Measurements from ENCODE around the gene CLGN. TPM values are rescaled to one million over a fixed set of nuclear protein-coding genes. Genes with fewer than 3 reads are reported as not detected.

Gene CLGN
- total RNA-seq, 1 donor from 2014 or later: 21.6 TPM

- no peak for DNase-seq (ENCODE audit: low spot score)
- Mint-ChIP-seq H3K4me3 (ENCODE audit: unreplicated experiment) (no peak overlapping the region), H3K9me3 (ENCODE audit: unreplicated experiment) (no peaks in the 10 kb centered on the region), H3K27me3 (ENCODE audit: unreplicated experiment) (no peaks in the 10 kb centered on the region), H3K36me3 (ENCODE audit: low read depth, unreplicated experiment) (no peaks in the 10 kb centered on the region), H3K27ac (ENCODE audit: unreplicated experiment) (no peak overlapping the region), H3K4me1 (ENCODE audit: unreplicated experiment) (peaks cover 19% of the 10 kb centered on the region)
- no peak for TF ChIP-seq CTCF (IDR thresholded peaks at IDR 0.05; ENCODE audit: unreplicated experiment)
Measured at GRCh38 chr4:140358281-140358680, 69.2 kb downstream of the CLGN start.

- DNase-seq (ENCODE audit: low spot score): no peak
- Mint-ChIP-seq H3K9me3 (ENCODE audit: unreplicated experiment) (no peaks in the 10 kb centered on the region), H3K27me3 (ENCODE audit: unreplicated experiment) (no peaks in the 10 kb centered on the region), H3K4me3 (ENCODE audit: unreplicated experiment) (no peak overlapping the region), H3K36me3 (ENCODE audit: low read depth, unreplicated experiment) (no peaks in the 10 kb centered on the region), H3K4me1 (ENCODE audit: unreplicated experiment) (peaks cover 19% of the 10 kb centered on the region), H3K27ac (ENCODE audit: unreplicated experiment) (no peak overlapping the region)
- TF ChIP-seq CTCF (IDR thresholded peaks at IDR 0.05; ENCODE audit: unreplicated experiment): no peak
Measured at GRCh38 chr4:140357868-140358267, 69.6 kb downstream of the CLGN start.

GRCh38 chr4:140355288-140355687 is 72.2 kb downstream of the CLGN start:
- Mint-ChIP-seq H3K4me1 (ENCODE audit: unreplicated experiment) (peaks cover 19% of the 10 kb centered on the region), H3K27me3 (ENCODE audit: unreplicated experiment) (no peaks in the 10 kb centered on the region), H3K9me3 (ENCODE audit: unreplicated experiment) (no peaks in the 10 kb centered on the region), H3K4me3 (ENCODE audit: unreplicated experiment) (no peak overlapping the region), H3K27ac (ENCODE audit: unreplicated experiment) (no peak overlapping the region), H3K36me3 (ENCODE audit: low read depth, unreplicated experiment) (no peaks in the 10 kb centered on the region)
- DNase-seq (ENCODE audit: low spot score): no peak
- no peak for TF ChIP-seq CTCF (IDR thresholded peaks at IDR 0.05; ENCODE audit: unreplicated experiment)

- Mint-ChIP-seq H3K4me3 (ENCODE audit: unreplicated experiment) (no peak overlapping the region), H3K27ac (ENCODE audit: unreplicated experiment) (no peak overlapping the region), H3K4me1 (ENCODE audit: unreplicated experiment) (peaks cover 11% of the 10 kb centered on the region), H3K27me3 (ENCODE audit: unreplicated experiment) (no peaks in the 10 kb centered on the region), H3K36me3 (ENCODE audit: low read depth, unreplicated experiment) (no peaks in the 10 kb centered on the region), H3K9me3 (ENCODE audit: unreplicated experiment) (no peaks in the 10 kb centered on the region)
- no peak for TF ChIP-seq CTCF (IDR thresholded peaks at IDR 0.05; ENCODE audit: unreplicated experiment)
- DNase-seq (ENCODE audit: low spot score): no peak
Measured at GRCh38 chr4:140353786-140354185, 73.7 kb downstream of the CLGN start.

- no peaks in the 10 kb centered on the region for H3K36me3 Mint-ChIP-seq (ENCODE audit: low read depth, unreplicated experiment)
- DNase-seq (ENCODE audit: low spot score): no peak
- H3K27me3 Mint-ChIP-seq (ENCODE audit: unreplicated experiment): no peaks in the 10 kb centered on the region
- H3K4me3 Mint-ChIP-seq (ENCODE audit: unreplicated experiment): no peak overlapping the region
- TF ChIP-seq CTCF (IDR thresholded peaks at IDR 0.05; ENCODE audit: unreplicated experiment): no peak
- H3K9me3 Mint-ChIP-seq (ENCODE audit: unreplicated experiment): no peaks in the 10 kb centered on the region
- no peak overlapping the region for H3K27ac Mint-ChIP-seq (ENCODE audit: unreplicated experiment)
- peaks cover 4% of the 10 kb centered on the region for H3K4me1 Mint-ChIP-seq (ENCODE audit: unreplicated experiment)
Measured at GRCh38 chr4:140351093-140352075, 76.1 kb downstream of the CLGN start.

Data from endothelial cell (in vitro differentiated cells).